SK-N-SH (cell line): ENCODE data around the gene NUMBL. TPM values are rescaled to one million over a fixed set of nuclear protein-coding genes. Genes with fewer than 3 reads are reported as not detected.
A peak's percentile ranks its signal among the peaks of the same experiment; 100 is the strongest.

Experiments used
- CTCF ChIA-PET: fragments of 300-600, 350-600 bp; formaldehyde crosslinking; extraction: SDS; loops from one replicate; lab custom pipeline; 2021; lab: Yijun Ruan, JAX
- POLR2A ChIA-PET: fragments of 350-600 bp; sonication (Branson Sonifier 250); formaldehyde crosslinking; extraction: SDS; loops from one replicate; lab custom pipeline; 2020; ENCODE audit warnings: antibody characterized with exemption, inconsistent platforms; lab: Yijun Ruan, JAX
- DNase-seq: peaks from one replicate; pipeline ENCODE4 v3.0.0; 2012
- H2AFZ ChIP-seq: fragments of 200-600 bp; sonication (generic); 2 replicates; pipeline ENCODE4 v1.8.1; 2016; ENCODE audit warnings: antibody characterized with exemption, mild to moderate bottlenecking, low read depth
- H3F3A ChIP-seq: fragments of 200-600 bp; sonication (generic); replicated peaks from 2 replicates; pipeline ENCODE3; 2016; ENCODE audit warnings: antibody characterized with exemption, mild to moderate bottlenecking; ENCODE audit not compliant: insufficient read depth
- H3K27ac ChIP-seq, 2 experiments: fragments of 200-500 bp in 1 of 2; fragments of 200-600 bp in 1 of 2; sonication (Bioruptor generic) in 1 of 2; sonication (generic), shearing (Covaris generic) in 1 of 2; 2 replicates each; pipeline versions ENCODE4 v1.5.1 to v1.6.1; 2014 to 2016; ENCODE audit warnings: low read depth in 2 of 2, inconsistent platforms in 1 of 2, low read length in 1 of 2, mild to moderate bottlenecking in 1 of 2, mixed read lengths in 1 of 2
- H3K27me3 ChIP-seq: fragments of 200-600 bp; sonication (generic), shearing (Covaris generic); 2 replicates; pipeline ENCODE4 v1.6.1; 2016; ENCODE audit warnings: mixed run types; ENCODE audit not compliant: insufficient read depth
- H3K36me3 ChIP-seq, 2 experiments: fragments of 200-500 bp in 1 of 2; fragments of 200-600 bp in 1 of 2; sonication (Bioruptor generic) in 1 of 2; sonication (generic) in 1 of 2; replicated peaks in 1 of 2; 2 replicates each; pipeline versions ENCODE3 to v1.5.1; 2014 to 2016; ENCODE audit warnings: low read length in 1 of 2, mild to moderate bottlenecking in 1 of 2; ENCODE audit not compliant: insufficient read depth in 2 of 2, control insufficient read depth in 1 of 2
- H3K4me1 ChIP-seq, 2 experiments: fragments of 200-500 bp in 1 of 2; fragments of 200-600 bp in 1 of 2; sonication (Bioruptor generic) in 1 of 2; sonication (generic), shearing (Covaris generic) in 1 of 2; 2 replicates each; pipeline versions ENCODE4 v1.5.1 to v1.6.1; 2014 to 2016; ENCODE audit warnings: low read depth in 1 of 2, low read length in 1 of 2, mixed run types in 1 of 2; ENCODE audit not compliant: insufficient read depth in 2 of 2, control insufficient read depth in 1 of 2
- H3K4me2 ChIP-seq: fragments of 200-600 bp; sonication (generic), shearing (Covaris generic); 2 replicates; pipeline ENCODE4 v1.6.1; 2017; ENCODE audit warnings: mixed run types
- H3K4me3 ChIP-seq, 2 experiments: fragments of 200-500 bp in 1 of 2; fragments of 200-600 bp in 1 of 2; sonication (Bioruptor generic) in 1 of 2; sonication (generic), shearing (Covaris generic) in 1 of 2; 2 replicates each; pipeline versions ENCODE4 v1.5.1 to v1.8.1; 2014 to 2016; ENCODE audit warnings: low read depth in 2 of 2, inconsistent platforms in 1 of 2, low read length in 1 of 2, mild to moderate bottlenecking in 1 of 2, mixed read lengths in 1 of 2, moderate library complexity in 1 of 2
- H3K79me2 ChIP-seq: fragments of 200-600 bp; sonication (generic); 2 replicates; pipeline ENCODE4 v1.8.1; 2017; ENCODE audit warnings: mild to moderate bottlenecking; ENCODE audit not compliant: insufficient read depth
- H3K9ac ChIP-seq: fragments of 200-600 bp; sonication (generic); 2 replicates; pipeline ENCODE4 v1.6.1; 2017; ENCODE audit warnings: mixed run types
- H3K9me2 ChIP-seq: fragments of 200-600 bp; sonication (generic); 2 replicates; pipeline ENCODE4 v1.6.1; 2017; ENCODE audit warnings: mixed run types
- H3K9me3 ChIP-seq: fragments of 200-600 bp; sonication (generic); 2 replicates; pipeline ENCODE4 v1.6.1; 2017; ENCODE audit warnings: mixed run types, mild to moderate bottlenecking, moderate library complexity
- H4K20me1 ChIP-seq: fragments of 200-600 bp; sonication (generic); 2 replicates; pipeline ENCODE4 v1.6.1; 2017; ENCODE audit warnings: mild to moderate bottlenecking, mixed run types; ENCODE audit not compliant: insufficient read depth
- EP300 ChIP-seq, 2 experiments: IDR thresholded peaks; 2 replicates each; pipeline versions ENCODE4 v1.4.0 to v1.6.1; 2012; ENCODE audit warnings: borderline replicate concordance in 1 of 2, low read depth in 1 of 2, low read length in 1 of 2
- EZH2phosphoT487 ChIP-seq: fragments of 200-600 bp; sonication (generic); IDR thresholded peaks from 2 replicates; pipeline ENCODE4 v1.6.1; 2017; ENCODE audit warnings: low read depth, mixed run types, mild to moderate bottlenecking, antibody characterized with exemption, moderate library complexity, borderline replicate concordance
- FOSL2 ChIP-seq: IDR thresholded peaks from 2 replicates; pipeline ENCODE4 v1.4.0; 2012; ENCODE audit warnings: low read depth, mild to moderate bottlenecking, moderate library complexity, borderline replicate concordance
- GATA2 ChIP-seq: sonication (generic); formaldehyde crosslinking; IDR thresholded peaks from 2 replicates; pipeline ENCODE4 v1.5.0; 2020; ENCODE audit warnings: mild to moderate bottlenecking, missing genetic modification reagents
- RCOR1 ChIP-seq: fragments of 150-350 bp; IDR thresholded peaks from 2 replicates; pipeline ENCODE4 v1.6.1; 2017; ENCODE audit warnings: antibody characterized with exemption, low read length
- SIN3A ChIP-seq: IDR thresholded peaks from 2 replicates; pipeline ENCODE4 v1.6.1; 2012; ENCODE audit warnings: low read depth, mild to moderate bottlenecking, low read length, moderate library complexity, borderline replicate concordance
- SMC3 ChIP-seq: IDR thresholded peaks from 2 replicates; pipeline ENCODE4 v1.6.1; 2012; ENCODE audit warnings: low read depth, low read length, improper control_type of control experiment
- USF1 ChIP-seq: IDR thresholded peaks from 2 replicates; pipeline ENCODE4 v1.4.0; 2012; ENCODE audit warnings: low read depth, borderline replicate concordance
- YY1 ChIP-seq: IDR thresholded peaks from 2 replicates; pipeline ENCODE4 v1.4.0; 2012; ENCODE audit warnings: low read depth, mild to moderate bottlenecking
- ZBTB33 ChIP-seq: IDR thresholded peaks from 2 replicates; pipeline ENCODE4 v1.4.0; 2012; ENCODE audit warnings: low read depth, borderline replicate concordance
- WGBS: methylation state at CpG from one replicate; pipeline ENCODE4 v1.1.6; 2017; ENCODE audit warnings: low lambda C conversion rate; 5-methylcytosine and 5-hydroxymethylcytosine counted together
- polyA plus RNA-seq, 3 experiments: library from polyadenylated mRNA; depleted of rRNA; stranded (reverse); fragments of >200 nt; gene quantifications; 2 replicates each; pipeline ENCODE4 v1.2.3, GENCODE V29; 2012

NUMBL gene
- polyA plus RNA-seq, 1 of the 3 experiments (the other 2 are of a cell fraction): 54.6 TPM

- CTCF ChIA-PET: interaction anchor here (0.9 kb wide), 1 partner anchor 59 kb away, joined by 3 read pairs; no protein-coding TSS in a partner anchor
- TF ChIP-seq ZBTB33: no peak
- H4K20me1 ChIP-seq: peaks cover 3% of the 10 kb centered on the region; the same call in 1 of the 2 replicates
- H3K9me3 ChIP-seq: no peaks in the 10 kb centered on the region
- peak overlapping the region; percentile 98 for H3K9ac ChIP-seq
- H3K36me3 ChIP-seq: peaks cover 0 to 5% of the 10 kb centered on the region in 2 experiments
- no peak for DNase-seq
- no peaks in the 10 kb centered on the region for H3K9me2 ChIP-seq
- H3K27me3 ChIP-seq: no peaks in the 10 kb centered on the region
- peaks cover 17% of the 10 kb centered on the region for H3F3A ChIP-seq
- peaks cover 70% of the 10 kb centered on the region for H3K79me2 ChIP-seq
- peaks cover 8 to 35% of the 10 kb centered on the region in 2 experiments; a peak in 1 of 4 replicates for H3K4me1 ChIP-seq
- peak overlapping the region; percentile 70 to 80 for H3K4me3 ChIP-seq
- no peak overlapping the region for H2AFZ ChIP-seq
- POLR2A ChIA-PET: interaction anchor here (1.4 to 1.8 kb wide), 2 partner anchors 27 to 55 kb away, joined by 4 to 5 read pairs; partner anchors contain the start of gene NUMBL
- peak overlapping the region; percentile 89 for H3K4me2 ChIP-seq
- 73% methylated on average over 18 of the region's 20 CpGs for WGBS
- H3K27ac ChIP-seq: peak overlapping the region; percentile 35 to 100; a peak in 2 of 4 replicates
These were observed 27.7 kb upstream of the NUMBL start for GRCh38 chr19:40717880-40718773.

DNA sequence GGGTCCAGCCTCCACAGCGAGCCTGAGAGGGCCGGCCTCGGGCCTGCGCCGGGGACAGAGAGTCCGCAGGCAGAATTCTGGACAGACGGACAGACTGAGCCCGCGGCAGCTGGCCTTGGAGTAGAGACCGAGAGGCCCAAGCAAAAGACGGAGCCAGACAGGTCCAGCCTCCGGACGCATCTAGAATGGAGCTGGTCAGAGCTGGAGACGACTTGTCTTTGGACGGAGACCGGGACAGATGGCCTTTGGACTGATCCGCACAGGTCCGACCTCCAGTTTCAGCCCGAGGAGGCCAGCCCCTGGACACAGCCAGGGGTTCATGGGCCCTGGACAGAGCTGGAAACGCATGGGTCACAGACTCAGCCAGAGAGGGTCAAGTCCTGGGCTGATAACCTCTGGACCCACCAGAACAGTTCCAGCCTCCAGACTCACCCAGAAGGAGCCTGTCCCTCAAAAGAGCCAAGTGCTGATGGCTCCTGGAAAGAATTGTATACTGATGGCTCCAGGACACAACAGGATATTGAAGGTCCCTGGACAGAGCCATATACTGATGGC is 27.0 kb upstream of the NUMBL start:
- H4K20me1 ChIP-seq: peaks cover 3% of the 10 kb centered on the region; the same call in 1 of the 2 replicates
- H3K79me2 ChIP-seq: peaks cover 68% of the 10 kb centered on the region
- peaks cover 0 to 12% of the 10 kb centered on the region in 2 experiments for H3K36me3 ChIP-seq
- peaks cover 8 to 35% of the 10 kb centered on the region in 2 experiments; a peak in 1 of 4 replicates for H3K4me1 ChIP-seq
- H3K9ac ChIP-seq: peak overlapping the region; percentile 98
- H3K4me3 ChIP-seq: peak overlapping the region; percentile 70 to 80
- H3K9me2 ChIP-seq: no peaks in the 10 kb centered on the region
- H3K27me3 ChIP-seq: no peaks in the 10 kb centered on the region
- no peaks in the 10 kb centered on the region for H3K9me3 ChIP-seq
- TF ChIP-seq EZH2phosphoT487 (no peak), FOSL2 (no peak), RCOR1 (0 out of 2 replicates have a peak, but pooled peaks have one; percentile 25), EP300 (IDR thresholded peaks at IDR 0.05; ENCODE audit: borderline replicate concordance in 1 of 2, low read depth in 1 of 2, low read length in 1 of 2) (no peak), GATA2 (CRISPR knock-in tag) (no peak), USF1 (no peak), SIN3A (0 out of 2 replicates have a peak, but pooled peaks have one; percentile 1), YY1 (no peak), SMC3 (no peak)
- H3K4me2 ChIP-seq: peak overlapping the region; percentile 89
- ChIA-PET CTCF (interaction anchor here (1.0 kb wide), 1 partner anchor 83 kb away, joined by 4 read pairs; no protein-coding TSS in a partner anchor), POLR2A (interaction anchor here (1.0 to 1.8 kb wide), 4 partner anchors 27 to 81 kb away, joined by 4 to 15 read pairs (median 5); partner anchors contain the start of genes ACTMAP, EGLN2, NUMBL and SNRPA)
- DNase-seq: no peak
- peak overlapping the region; percentile 74 to 100 for H3K27ac ChIP-seq
- WGBS: 3% methylated on average over 16 of the region's 20 CpGs
- peaks cover 17% of the 10 kb centered on the region for H3F3A ChIP-seq
- peak overlapping the region; percentile 73; the same call in 1 of the 2 replicates for H2AFZ ChIP-seq
